DND-41 (cell line): ENCODE measurements around the gene UST.

Source experiments
- EZH2 ChIP-seq: IDR thresholded peaks from 3 replicates; pipeline ENCODE4 v1.6.1; 2012; ENCODE audit warnings: borderline replicate concordance, low read depth, mild to moderate bottlenecking, moderate library complexity, low read length, inconsistent platforms; ENCODE audit not compliant: severe bottlenecking
- TF ChIP-seq, protein P1 (sequence below): IDR thresholded peaks from 2 replicates; pipeline ENCODE4 v1.5.1; 2012; ENCODE audit warnings: borderline replicate concordance, low read length, moderate library complexity, mild to moderate bottlenecking; ENCODE audit not compliant: poor library complexity, severe bottlenecking; ENCODE audit errors: extremely low read depth

GRCh38 chr6:148830614-148831013 lies 83.8 kb downstream of the UST start:
- TF ChIP-seq, protein P1, sequence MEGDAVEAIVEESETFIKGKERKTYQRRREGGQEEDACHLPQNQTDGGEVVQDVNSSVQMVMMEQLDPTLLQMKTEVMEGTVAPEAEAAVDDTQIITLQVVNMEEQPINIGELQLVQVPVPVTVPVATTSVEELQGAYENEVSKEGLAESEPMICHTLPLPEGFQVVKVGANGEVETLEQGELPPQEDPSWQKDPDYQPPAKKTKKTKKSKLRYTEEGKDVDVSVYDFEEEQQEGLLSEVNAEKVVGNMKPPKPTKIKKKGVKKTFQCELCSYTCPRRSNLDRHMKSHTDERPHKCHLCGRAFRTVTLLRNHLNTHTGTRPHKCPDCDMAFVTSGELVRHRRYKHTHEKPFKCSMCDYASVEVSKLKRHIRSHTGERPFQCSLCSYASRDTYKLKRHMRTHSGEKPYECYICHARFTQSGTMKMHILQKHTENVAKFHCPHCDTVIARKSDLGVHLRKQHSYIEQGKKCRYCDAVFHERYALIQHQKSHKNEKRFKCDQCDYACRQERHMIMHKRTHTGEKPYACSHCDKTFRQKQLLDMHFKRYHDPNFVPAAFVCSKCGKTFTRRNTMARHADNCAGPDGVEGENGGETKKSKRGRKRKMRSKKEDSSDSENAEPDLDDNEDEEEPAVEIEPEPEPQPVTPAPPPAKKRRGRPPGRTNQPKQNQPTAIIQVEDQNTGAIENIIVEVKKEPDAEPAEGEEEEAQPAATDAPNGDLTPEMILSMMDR = no peak
- no peak for TF ChIP-seq EZH2
